AG04449 (cell line): ENCODE data around the gene NRCAM.
A peak's percentile ranks its signal among the peaks of the same experiment; 100 is the strongest.

Experiments
- CTCF ChIA-PET: fragments of 350-600 bp; formaldehyde crosslinking; extraction: SDS; loops from one replicate; lab custom pipeline; 2021; ENCODE audit warnings: antibody characterized with exemption; lab: Yijun Ruan, JAX
- POLR2A ChIA-PET: fragments of 400-600, 350-600 bp; formaldehyde crosslinking; extraction: SDS; loops from one replicate; lab custom pipeline; 2020; ENCODE audit warnings: antibody characterized with exemption, inconsistent platforms; lab: Yijun Ruan, JAX
- DNase-seq: peaks from one replicate; pipeline ENCODE4 v3.0.0-alpha.2; 2010; ENCODE audit warnings: low read depth, low spot score
- H3K4me3 ChIP-seq: 2 replicates; pipeline ENCODE4 v1.5.1; 2011; ENCODE audit warnings: low read depth, mild to moderate bottlenecking, control low read depth, low read length
- CTCF ChIP-seq: IDR thresholded peaks from one replicate; pipeline ENCODE4 v1.5.1; 2011; ENCODE audit warnings: mild to moderate bottlenecking, moderate library complexity, low read length, control low read depth, inconsistent platforms; ENCODE audit not compliant: insufficient read depth; ENCODE audit errors: missing control alignments

The NRCAM gene

GRCh38 chr7:108189733-108190388 lies 266.4 kb downstream of the NRCAM start:
- ChIA-PET POLR2A (no interaction called here), CTCF (interaction anchor here (1.3 to 7.8 kb wide), 2 partner anchors 12 to 308 kb away, joined by 4 to 65 read pairs; no protein-coding TSS in a partner anchor)
- no peak for DNase-seq
- TF ChIP-seq CTCF: no peak
- no peak overlapping the region for H3K4me3 ChIP-seq

- CTCF ChIA-PET: interaction anchor here (1.3 to 7.8 kb wide), 2 partner anchors 11 to 309 kb away, joined by 4 to 65 read pairs; no protein-coding TSS in a partner anchor
Measured at GRCh38 chr7:108188724-108189123, 267.5 kb downstream of the NRCAM start.

GRCh38 chr7:108181073-108181985 lies 274.9 kb downstream of the NRCAM start:
- POLR2A ChIA-PET: no interaction called here
- TF ChIP-seq CTCF: peak; percentile 47
- no peak overlapping the region for H3K4me3 ChIP-seq
- CTCF ChIA-PET: interaction anchor here (0.7 to 5.8 kb wide), 11 partner anchors 10 to 369 kb away, joined by 3 to 103 read pairs (median 5); no protein-coding TSS in a partner anchor
- peak; percentile 12 for DNase-seq

More at GRCh38 chr7:108188724-108189123, 267.5 kb downstream of the NRCAM start:
- TF ChIP-seq CTCF: no peak
- no peak for DNase-seq
- POLR2A ChIA-PET: no interaction called here
- no peak overlapping the region for H3K4me3 ChIP-seq

GRCh38 chr7:108178398-108178797 lies 277.8 kb downstream of the NRCAM start:
- POLR2A ChIA-PET: no interaction called here
- no peak for TF ChIP-seq CTCF
- DNase-seq: no peak
- CTCF ChIA-PET: interaction anchor here (0.9 to 5.8 kb wide), 6 partner anchors 11 to 325 kb away, joined by 3 to 103 read pairs (median 4); no protein-coding TSS in a partner anchor
- no peak overlapping the region for H3K4me3 ChIP-seq

- POLR2A ChIA-PET: no interaction called here
- CTCF ChIA-PET: interaction anchor here (0.7 to 2.4 kb wide), 4 partner anchors 8 to 326 kb away, joined by 3 to 6 read pairs (median 4); no protein-coding TSS in a partner anchor
- H3K4me3 ChIP-seq: no peak overlapping the region
- no peak for DNase-seq
- no peak for TF ChIP-seq CTCF
Measured at GRCh38 chr7:108171164-108171563, 285.1 kb downstream of the NRCAM start.
